Right atrium auricular region (tissue), 2 donors: ENCODE results near the gene LGALS4. TPM values are rescaled to one million over a fixed set of nuclear protein-coding genes. Genes with fewer than 3 reads are reported as not detected.

Source experiments
- DNase-seq: peaks from one replicate; pipeline ENCODE4 v3.0.0-alpha.2; 2019; ENCODE audit warnings: low spot score
- H3K27ac ChIP-seq, 2 donors: fragments of 200-600 bp; sonication (generic); 1 replicate in 1 of 2; 2 replicates in 1 of 2; pipeline ENCODE4 v1.5.1; 2016 to 2019
- H3K27me3 ChIP-seq, 2 donors: fragments of 200-600 bp; sonication (generic); one replicate each; pipeline versions ENCODE4 v1.5.1 to v1.6.0; 2017 to 2019
- H3K36me3 ChIP-seq: fragments of 200-600 bp; sonication (generic); one replicate; pipeline ENCODE4 v1.5.1; 2016
- H3K4me1 ChIP-seq, 2 donors: fragments of 200-600 bp; sonication (generic); one replicate each; pipeline versions ENCODE4 v1.5.1 to v1.6.0; 2017 to 2019
- H3K4me3 ChIP-seq, 2 donors: fragments of 200-600 bp; sonication (generic); 1 replicate in 1 of 2; 2 replicates in 1 of 2; pipeline ENCODE4 v1.5.1; 2017 to 2019; ENCODE audit warnings: mild to moderate bottlenecking in 1 of 2, moderate library complexity in 1 of 2
- H3K9me3 ChIP-seq, 2 donors: fragments of 200-600 bp; sonication (generic); one replicate each; pipeline ENCODE4 v1.5.1; 2019
- CTCF ChIP-seq, 2 donors: fragments of 200-600 bp; sonication (generic); IDR thresholded peaks; one replicate each; pipeline ENCODE4 v1.5.1; 2019; ENCODE audit warnings: antibody characterized with exemption in 2 of 2
- total RNA-seq, 2 donors: library from RNA; depleted of rRNA; stranded (reverse); fragments of >200 nt; gene quantifications; one replicate each; pipeline ENCODE4 v1.1.0, GENCODE V29; 2016

Gene LGALS4
- total RNA-seq, 2 donors from 2014 or later, result 0.67 TPM; not detected in 1

- peak overlapping the region; percentile 96 to 99 for H3K27ac ChIP-seq
- peaks cover 10% of the 10 kb centered on the region for H3K36me3 ChIP-seq
- no peaks in the 10 kb centered on the region for H3K27me3 ChIP-seq
- H3K4me3 ChIP-seq, result peak overlapping the region; percentile 72 to 79
- H3K4me1 ChIP-seq, result peaks cover 0 to 34% of the 10 kb centered on the region in 2 donors
- TF ChIP-seq CTCF (IDR thresholded peaks at IDR 0.05), result no peak
- H3K9me3 ChIP-seq, result no peaks in the 10 kb centered on the region
- DNase-seq, result peak; percentile 79
These were observed 39.7 kb upstream of the LGALS4 start for GRCh38 chr19:38852231-38853044.

- Histone ChIP-seq H3K27ac (peak overlapping the region; percentile 96 to 99), H3K9me3 (no peaks in the 10 kb centered on the region), H3K4me3 (peak overlapping the region; percentile 72 to 79), H3K27me3 (no peaks in the 10 kb centered on the region), H3K36me3 (peaks cover 17% of the 10 kb centered on the region), H3K4me1 (peaks cover 0 to 41% of the 10 kb centered on the region in 2 donors)
- DNase-seq, result peak; percentile 94
- no peak for TF ChIP-seq CTCF (IDR thresholded peaks at IDR 0.05)
These were observed 39.0 kb upstream of the LGALS4 start for GRCh38 chr19:38851622-38852230.

GRCh38 chr19:38850976-38851621, 38.4 kb upstream of the LGALS4 start:
- Histone ChIP-seq H3K9me3 (no peaks in the 10 kb centered on the region), H3K36me3 (peaks cover 23% of the 10 kb centered on the region), H3K27ac (peak overlapping the region; percentile 96 to 99), H3K4me3 (peak overlapping the region; percentile 72 to 79), H3K27me3 (no peaks in the 10 kb centered on the region), H3K4me1 (peaks cover 0 to 47% of the 10 kb centered on the region in 2 donors)
- TF ChIP-seq CTCF (IDR thresholded peaks at IDR 0.05), result no peak
- no peak for DNase-seq

- H3K27ac ChIP-seq, result peak overlapping the region; percentile 96 to 99
- H3K9me3 ChIP-seq, result no peaks in the 10 kb centered on the region
- H3K4me1 ChIP-seq, result peaks cover 0 to 53% of the 10 kb centered on the region in 2 donors
- DNase-seq, result peak; percentile 100
- peaks cover 29% of the 10 kb centered on the region for H3K36me3 ChIP-seq
- H3K4me3 ChIP-seq, result peak overlapping the region; percentile 72 to 79
- TF ChIP-seq CTCF (IDR thresholded peaks at IDR 0.05), result no peak
- no peaks in the 10 kb centered on the region for H3K27me3 ChIP-seq
These were observed 37.8 kb upstream of the LGALS4 start for GRCh38 chr19:38850436-38850975.

- no peaks in the 10 kb centered on the region for H3K27me3 ChIP-seq
- DNase-seq, result no peak
- peak within 1 kb of the TSS; percentile 100 for H3K27ac ChIP-seq
- H3K36me3 ChIP-seq, result peaks cover 35% of the 10 kb centered on the region
- peak; percentile 17 to 48 for TF ChIP-seq CTCF (IDR thresholded peaks at IDR 0.05)
- H3K9me3 ChIP-seq, result no peaks in the 10 kb centered on the region
- H3K4me1 ChIP-seq, result peaks cover 0 to 55% of the 10 kb centered on the region in 2 donors
- peak within 1 kb of the TSS; percentile 85 to 100 for H3K4me3 ChIP-seq
These were observed 37.2 kb upstream of the LGALS4 start, which contains the start of gene HNRNPL for GRCh38 chr19:38849860-38850435. TSS of gene HNRNPL (minus strand) at chr19:38849986. CDS start at chr19:38849966, 20 bp downstream.
